Measurements from ENCODE around the gene PTPRK.

The PTPRK gene

DNA sequence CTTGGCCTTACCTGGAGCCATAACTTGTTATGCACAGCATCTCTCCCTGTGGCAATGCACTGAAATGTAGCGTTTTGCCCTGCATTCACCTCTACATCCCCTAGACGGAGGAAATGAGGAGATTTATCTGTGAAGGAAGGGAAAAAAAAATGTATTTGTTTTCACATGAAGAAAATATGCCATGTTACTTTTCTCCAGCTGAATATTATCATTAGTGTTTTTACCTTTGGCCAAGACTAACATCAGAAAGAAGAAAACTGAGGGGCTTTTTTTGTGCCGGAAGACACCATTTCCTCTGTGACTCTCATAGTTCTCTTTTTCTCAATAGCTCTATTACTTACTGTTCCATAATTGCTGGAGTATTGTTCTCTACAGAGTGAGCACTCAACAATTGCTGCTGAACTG lies 280.4 kb downstream of the PTPRK start:
- no peak overlapping the region for H3K4me3 ChIP-seq (ENCODE audit: low read depth, low read length)
- no peak for DNase-seq (ENCODE audit: low read depth)
- TF ChIP-seq, protein P1, sequence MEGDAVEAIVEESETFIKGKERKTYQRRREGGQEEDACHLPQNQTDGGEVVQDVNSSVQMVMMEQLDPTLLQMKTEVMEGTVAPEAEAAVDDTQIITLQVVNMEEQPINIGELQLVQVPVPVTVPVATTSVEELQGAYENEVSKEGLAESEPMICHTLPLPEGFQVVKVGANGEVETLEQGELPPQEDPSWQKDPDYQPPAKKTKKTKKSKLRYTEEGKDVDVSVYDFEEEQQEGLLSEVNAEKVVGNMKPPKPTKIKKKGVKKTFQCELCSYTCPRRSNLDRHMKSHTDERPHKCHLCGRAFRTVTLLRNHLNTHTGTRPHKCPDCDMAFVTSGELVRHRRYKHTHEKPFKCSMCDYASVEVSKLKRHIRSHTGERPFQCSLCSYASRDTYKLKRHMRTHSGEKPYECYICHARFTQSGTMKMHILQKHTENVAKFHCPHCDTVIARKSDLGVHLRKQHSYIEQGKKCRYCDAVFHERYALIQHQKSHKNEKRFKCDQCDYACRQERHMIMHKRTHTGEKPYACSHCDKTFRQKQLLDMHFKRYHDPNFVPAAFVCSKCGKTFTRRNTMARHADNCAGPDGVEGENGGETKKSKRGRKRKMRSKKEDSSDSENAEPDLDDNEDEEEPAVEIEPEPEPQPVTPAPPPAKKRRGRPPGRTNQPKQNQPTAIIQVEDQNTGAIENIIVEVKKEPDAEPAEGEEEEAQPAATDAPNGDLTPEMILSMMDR (IDR thresholded peaks at IDR 0.05; ENCODE audit: low read depth, low read length, missing control alignments), result no peak

DNA sequence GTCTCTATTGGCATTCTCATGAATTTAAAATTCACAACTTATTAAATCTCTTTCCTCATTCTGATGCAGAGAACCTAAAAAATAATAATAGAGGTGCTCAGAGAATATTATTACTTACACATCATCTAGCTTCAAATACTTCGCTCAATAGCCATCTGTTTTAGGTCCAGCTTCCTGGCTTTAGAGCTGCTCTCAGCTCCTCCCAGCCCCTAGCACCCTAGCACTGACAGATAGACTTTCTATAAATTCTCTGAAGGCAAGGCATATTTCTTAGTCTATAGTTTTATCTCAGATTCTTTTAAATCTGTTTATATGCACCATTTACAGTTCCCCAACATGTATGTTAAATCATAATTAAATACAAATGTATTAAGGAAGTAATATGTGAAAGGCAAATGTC lies 281.3 kb downstream of the PTPRK start:
- TF ChIP-seq, protein P1 (IDR thresholded peaks at IDR 0.05; ENCODE audit: low read depth, low read length, missing control alignments), result no peak
- DNase-seq (ENCODE audit: low read depth), result no peak
- H3K4me3 ChIP-seq (ENCODE audit: low read depth, low read length), result no peak overlapping the region

GRCh38 chr6:128238225-128238624 lies 282.2 kb downstream of the PTPRK start:
- DNase-seq (ENCODE audit: low read depth), result no peak
- TF ChIP-seq, protein P1 (IDR thresholded peaks at IDR 0.05; ENCODE audit: low read depth, low read length, missing control alignments), result no peak
- H3K4me3 ChIP-seq (ENCODE audit: low read depth, low read length), result no peak overlapping the region

- TF ChIP-seq, protein P1 (IDR thresholded peaks at IDR 0.05; ENCODE audit: low read depth, low read length, missing control alignments), result no peak
- DNase-seq (ENCODE audit: low read depth), result no peak
- no peak overlapping the region for H3K4me3 ChIP-seq (ENCODE audit: low read depth, low read length)
Measured at GRCh38 chr6:128235556-128235955, 284.8 kb downstream of the PTPRK start.

DNA sequence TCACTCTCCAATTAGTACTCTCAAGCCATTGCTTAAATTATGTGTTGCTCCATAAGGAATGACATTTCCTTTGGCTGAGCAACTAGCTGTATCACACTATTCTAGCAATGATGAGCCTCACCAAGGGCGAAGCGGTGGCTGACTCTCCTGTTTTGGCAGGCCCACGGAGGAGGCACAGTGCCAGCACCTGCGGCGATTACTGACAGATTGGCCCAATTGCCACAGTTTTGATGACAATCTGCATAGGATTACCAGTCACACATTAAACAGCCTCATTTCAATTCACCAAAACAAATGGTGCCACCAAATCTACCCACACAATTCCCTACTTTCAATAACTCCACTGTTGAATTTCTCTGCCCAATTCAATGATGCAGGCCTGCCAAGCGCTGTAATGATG lies 286.9 kb downstream of the PTPRK start:
- TF ChIP-seq, protein P1 (IDR thresholded peaks at IDR 0.05; ENCODE audit: low read depth, low read length, missing control alignments), result no peak
- no peak overlapping the region for H3K4me3 ChIP-seq (ENCODE audit: low read depth, low read length)
- DNase-seq (ENCODE audit: low read depth), result no peak

DNA sequence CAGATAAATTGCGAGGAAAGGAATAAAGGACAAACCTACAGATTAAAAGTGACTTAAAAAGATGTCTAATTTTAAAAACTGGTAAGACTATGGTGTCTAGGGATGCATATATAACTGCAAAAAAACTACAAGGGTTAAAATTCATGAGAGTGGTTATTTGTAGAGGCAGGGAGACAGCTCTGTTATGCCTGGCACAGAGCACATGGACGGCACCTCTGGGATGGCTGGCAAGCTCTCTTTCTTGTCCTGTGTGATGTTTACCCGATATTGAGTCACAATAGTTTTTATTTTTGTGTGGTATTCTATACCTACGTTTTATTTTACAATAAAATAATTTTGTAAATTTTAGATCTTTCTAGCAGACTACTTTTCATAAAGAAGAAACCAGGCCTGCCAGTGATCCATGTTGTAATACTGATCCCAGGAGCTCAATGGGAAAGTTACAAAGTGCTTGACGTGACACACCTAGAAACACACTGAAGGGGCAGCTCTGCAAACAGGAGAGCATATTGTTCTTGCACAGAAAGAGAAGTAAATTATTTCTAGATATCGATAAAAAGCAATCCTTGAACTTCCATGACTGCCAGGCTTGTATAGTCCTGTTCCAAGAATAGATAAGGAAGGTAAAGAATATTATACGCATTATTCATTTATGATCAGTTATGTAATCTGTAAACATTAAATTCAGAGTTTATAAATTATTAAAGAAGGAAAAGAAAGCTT lies 290.0 kb downstream of the PTPRK start:
- TF ChIP-seq, protein P1 (IDR thresholded peaks at IDR 0.05; ENCODE audit: low read depth, low read length, missing control alignments), result no peak
- DNase-seq (ENCODE audit: low read depth), result no peak
- no peak overlapping the region for H3K4me3 ChIP-seq (ENCODE audit: low read depth, low read length)

GRCh38 chr6:128225612-128226011 lies 294.8 kb downstream of the PTPRK start:
- no peak overlapping the region for H3K4me3 ChIP-seq (ENCODE audit: low read depth, low read length)
- TF ChIP-seq, protein P1 (IDR thresholded peaks at IDR 0.05; ENCODE audit: low read depth, low read length, missing control alignments), result no peak
- no peak for DNase-seq (ENCODE audit: low read depth)
